MM.1S (cell line): ENCODE results near the gene SETDB2.
A peak's percentile ranks its signal among the peaks of the same experiment; 100 is the strongest.

Experiments used
- DNase-seq: peaks from one replicate; pipeline ENCODE4 v3.0.0-alpha.2; 2015
- H2AFZ ChIP-seq: fragments of 300-600 bp; sonication (generic); 2 replicates; pipeline ENCODE4 v1.6.0; 2016; ENCODE audit warnings: antibody characterized with exemption, low read length
- H3F3A ChIP-seq: fragments of 300-600 bp; sonication (generic); 2 replicates; pipeline ENCODE4 v1.6.1; 2016; ENCODE audit warnings: mild to moderate bottlenecking, antibody characterized with exemption, low read length, moderate library complexity, mixed read lengths; ENCODE audit not compliant: insufficient read depth
- H3K27ac ChIP-seq: fragments of 300-600 bp; sonication (generic); 2 replicates; pipeline ENCODE4 v1.5.1; 2016; ENCODE audit warnings: mild to moderate bottlenecking, low read length
- H3K27me3 ChIP-seq: fragments of 300-600 bp; sonication (generic); replicated peaks from 2 replicates; pipeline ENCODE4 v1.6.0; 2016; ENCODE audit warnings: low read length; ENCODE audit not compliant: insufficient read depth
- H3K36me3 ChIP-seq: fragments of 300-600 bp; sonication (generic); replicated peaks from 2 replicates; pipeline ENCODE4 v1.6.1; 2016; ENCODE audit warnings: mild to moderate bottlenecking, low read length, mixed read lengths; ENCODE audit not compliant: insufficient read depth
- H3K4me1 ChIP-seq: fragments of 300-600 bp; sonication (generic); 2 replicates; pipeline ENCODE4 v1.6.1; 2016; ENCODE audit warnings: low read length, mixed read lengths
- H3K4me2 ChIP-seq: fragments of 300-600 bp; sonication (generic); 2 replicates; pipeline ENCODE4 v1.6.0; 2016; ENCODE audit warnings: low read depth, low read length
- H3K4me3 ChIP-seq: fragments of 300-600 bp; sonication (generic); 2 replicates; pipeline ENCODE4 v1.5.1; 2016; ENCODE audit warnings: low read length, mixed read lengths
- H3K79me2 ChIP-seq: fragments of 300-600 bp; sonication (generic); 2 replicates; pipeline ENCODE4 v1.6.1; 2016; ENCODE audit warnings: mixed run types, low read length, mixed read lengths
- H3K9ac ChIP-seq: fragments of 300-600 bp; sonication (generic); 2 replicates; pipeline ENCODE4 v1.6.1; 2016; ENCODE audit warnings: low read length, mixed read lengths
- H3K9me2 ChIP-seq: fragments of 300-600 bp; sonication (generic); replicated peaks from 2 replicates; pipeline ENCODE4 v1.6.1; 2016; ENCODE audit warnings: mild to moderate bottlenecking, low read length, mixed read lengths; ENCODE audit not compliant: insufficient read depth
- H3K9me3 ChIP-seq: fragments of 300-600 bp; sonication (generic); replicated peaks from 2 replicates; pipeline ENCODE4 v1.6.1; 2016; ENCODE audit warnings: mild to moderate bottlenecking, low read length, mixed read lengths; ENCODE audit not compliant: insufficient read depth
- H4K20me1 ChIP-seq: fragments of 300-600 bp; sonication (generic); 2 replicates; pipeline ENCODE4 v1.6.1; 2016; ENCODE audit warnings: mild to moderate bottlenecking, low read length, moderate library complexity, mixed read lengths; ENCODE audit not compliant: insufficient read depth
- EZH2 ChIP-seq: fragments of 300-600 bp; sonication (generic); optimal IDR thresholded peaks from 2 replicates; pipeline ENCODE3; 2017; ENCODE audit warnings: low read depth, mild to moderate bottlenecking, antibody characterized with exemption, low read length, mixed read lengths
- EZH2phosphoT487 ChIP-seq: fragments of 300-600 bp; sonication (generic); IDR thresholded peaks from 2 replicates; pipeline ENCODE4 v1.6.1; 2018; ENCODE audit warnings: antibody characterized with exemption, low read length
- TF ChIP-seq, protein P1 (sequence below): fragments of 300-600 bp; sonication (generic); IDR thresholded peaks from 2 replicates; pipeline ENCODE4 v1.5.1; 2016; ENCODE audit warnings: antibody characterized with exemption, low read length, mixed read lengths

The SETDB2 gene

DNA sequence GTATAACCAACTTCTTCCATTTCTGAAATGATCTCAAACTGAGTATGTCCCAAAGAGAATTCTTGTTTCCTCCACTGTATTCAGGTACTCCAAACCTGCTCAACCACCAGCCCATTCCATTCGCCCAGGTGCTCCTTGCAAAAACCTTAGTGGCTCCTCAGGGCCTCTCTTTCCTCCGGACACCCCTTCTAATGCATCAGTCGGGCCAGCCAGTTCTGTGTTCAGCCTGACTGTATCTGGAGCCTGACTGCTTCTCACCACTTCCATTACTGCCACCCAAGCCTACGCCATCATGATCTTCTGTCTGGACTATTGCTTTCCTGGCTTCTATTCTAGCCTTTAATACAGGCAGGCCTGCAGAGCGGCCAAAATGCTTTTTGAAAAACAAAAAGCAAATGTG lies 53.2 kb downstream of the SETDB2 start:
- Histone ChIP-seq H3K79me2 (no peaks in the 10 kb centered on the region), H3K27ac (no peak overlapping the region), H3K27me3 (no peaks in the 10 kb centered on the region), H3K9me3 (no peaks in the 10 kb centered on the region), H3F3A (peaks cover 7% of the 10 kb centered on the region), H3K4me2 (no peak overlapping the region), H3K4me3 (no peak overlapping the region), H4K20me1 (no peaks in the 10 kb centered on the region), H3K36me3 (no peaks in the 10 kb centered on the region), H2AFZ (no peak overlapping the region), H3K9ac (no peak overlapping the region), H3K9me2 (no peaks in the 10 kb centered on the region), H3K4me1 (no peaks in the 10 kb centered on the region)
- no peak for DNase-seq
- no peak for TF ChIP-seq EZH2
- TF ChIP-seq, protein P1, sequence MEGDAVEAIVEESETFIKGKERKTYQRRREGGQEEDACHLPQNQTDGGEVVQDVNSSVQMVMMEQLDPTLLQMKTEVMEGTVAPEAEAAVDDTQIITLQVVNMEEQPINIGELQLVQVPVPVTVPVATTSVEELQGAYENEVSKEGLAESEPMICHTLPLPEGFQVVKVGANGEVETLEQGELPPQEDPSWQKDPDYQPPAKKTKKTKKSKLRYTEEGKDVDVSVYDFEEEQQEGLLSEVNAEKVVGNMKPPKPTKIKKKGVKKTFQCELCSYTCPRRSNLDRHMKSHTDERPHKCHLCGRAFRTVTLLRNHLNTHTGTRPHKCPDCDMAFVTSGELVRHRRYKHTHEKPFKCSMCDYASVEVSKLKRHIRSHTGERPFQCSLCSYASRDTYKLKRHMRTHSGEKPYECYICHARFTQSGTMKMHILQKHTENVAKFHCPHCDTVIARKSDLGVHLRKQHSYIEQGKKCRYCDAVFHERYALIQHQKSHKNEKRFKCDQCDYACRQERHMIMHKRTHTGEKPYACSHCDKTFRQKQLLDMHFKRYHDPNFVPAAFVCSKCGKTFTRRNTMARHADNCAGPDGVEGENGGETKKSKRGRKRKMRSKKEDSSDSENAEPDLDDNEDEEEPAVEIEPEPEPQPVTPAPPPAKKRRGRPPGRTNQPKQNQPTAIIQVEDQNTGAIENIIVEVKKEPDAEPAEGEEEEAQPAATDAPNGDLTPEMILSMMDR = no peak
- TF ChIP-seq EZH2phosphoT487 = no peak

GRCh38 chr13:49498206-49498605 lies 54.1 kb downstream of the SETDB2 start:
- no peak for DNase-seq
- no peaks in the 10 kb centered on the region for H4K20me1 ChIP-seq
- H3F3A ChIP-seq = peaks cover 7% of the 10 kb centered on the region
- TF ChIP-seq, protein P1 = no peak
- no peak for TF ChIP-seq EZH2
- TF ChIP-seq EZH2phosphoT487 = no peak
- no peak overlapping the region for H3K4me3 ChIP-seq
- H2AFZ ChIP-seq = no peak overlapping the region
- no peaks in the 10 kb centered on the region for H3K36me3 ChIP-seq
- no peaks in the 10 kb centered on the region for H3K4me1 ChIP-seq
- H3K9me2 ChIP-seq = no peaks in the 10 kb centered on the region
- H3K79me2 ChIP-seq = no peaks in the 10 kb centered on the region
- no peak overlapping the region for H3K27ac ChIP-seq
- no peaks in the 10 kb centered on the region for H3K27me3 ChIP-seq
- no peaks in the 10 kb centered on the region for H3K9me3 ChIP-seq
- H3K9ac ChIP-seq = no peak overlapping the region
- H3K4me2 ChIP-seq = no peak overlapping the region

DNA sequence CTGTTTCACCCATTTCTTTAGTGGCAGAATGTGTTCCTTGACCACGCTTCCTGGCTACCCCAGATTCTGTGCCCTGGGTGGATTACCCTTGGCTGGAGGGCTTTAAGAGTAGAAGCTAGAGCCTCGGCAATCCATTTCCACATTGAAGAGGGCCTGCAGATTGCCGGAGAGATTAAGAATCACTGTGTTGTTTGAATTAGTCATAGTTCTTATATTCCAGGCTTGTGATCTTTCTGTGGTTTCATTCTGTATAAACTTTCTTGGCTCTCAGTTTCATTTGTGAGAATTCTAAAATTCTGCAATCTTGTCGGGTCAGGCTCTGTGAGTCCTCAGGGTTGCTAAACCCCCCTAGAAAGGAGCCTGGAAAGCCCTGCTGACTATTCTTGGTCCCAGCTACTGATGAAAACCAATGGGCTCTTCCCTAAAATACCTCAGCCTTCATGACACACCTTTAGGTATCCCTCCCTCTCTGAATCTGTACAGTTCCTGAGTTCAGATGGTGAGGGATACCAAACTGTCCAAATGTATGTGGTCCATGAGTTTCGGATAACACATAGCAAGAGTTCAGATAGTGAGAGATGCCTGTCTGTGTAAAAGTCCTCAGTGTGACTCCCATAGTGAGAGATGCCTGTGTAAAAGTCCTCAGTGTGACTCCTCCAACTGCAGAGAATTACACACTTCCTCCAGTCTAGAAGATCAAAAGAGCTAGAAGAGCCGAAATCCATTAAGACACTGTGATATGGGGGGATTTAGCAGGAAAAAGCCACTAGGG lies 56.0 kb downstream of the SETDB2 start:
- H3F3A ChIP-seq = peaks cover 3% of the 10 kb centered on the region; the same call in 1 of the 2 replicates
- no peaks in the 10 kb centered on the region for H3K27me3 ChIP-seq
- no peak overlapping the region for H3K4me3 ChIP-seq
- no peak overlapping the region for H3K9ac ChIP-seq
- no peaks in the 10 kb centered on the region for H3K9me3 ChIP-seq
- no peaks in the 10 kb centered on the region for H3K79me2 ChIP-seq
- DNase-seq = peak; percentile 8
- H3K4me2 ChIP-seq = no peak overlapping the region
- H3K27ac ChIP-seq = no peak overlapping the region
- no peaks in the 10 kb centered on the region for H3K9me2 ChIP-seq
- TF ChIP-seq, protein P1 = no peak
- TF ChIP-seq EZH2 (no peak), EZH2phosphoT487 (no peak)
- H3K36me3 ChIP-seq = no peaks in the 10 kb centered on the region
- no peaks in the 10 kb centered on the region for H3K4me1 ChIP-seq
- no peak overlapping the region for H2AFZ ChIP-seq
- H4K20me1 ChIP-seq = no peaks in the 10 kb centered on the region
